22Rv1 (cell line): ENCODE data around the gene LENG9.

ENCODE experiments used
- H3K27ac ChIP-seq: fragments of 450-650 bp; 2 replicates; pipeline ENCODE4 v1.5.1; 2017
- ZFX ChIP-seq: fragments of 450-650 bp; IDR thresholded peaks from 2 replicates; pipeline ENCODE4 v1.6.1; 2017; ENCODE audit warnings: antibody characterized with exemption, borderline replicate concordance
- TF ChIP-seq, protein P1 (sequence below): fragments of 450-650 bp; IDR thresholded peaks from 2 replicates; pipeline ENCODE4 v1.5.1; 2017; ENCODE audit warnings: mild to moderate bottlenecking

Gene LENG9

DNA sequence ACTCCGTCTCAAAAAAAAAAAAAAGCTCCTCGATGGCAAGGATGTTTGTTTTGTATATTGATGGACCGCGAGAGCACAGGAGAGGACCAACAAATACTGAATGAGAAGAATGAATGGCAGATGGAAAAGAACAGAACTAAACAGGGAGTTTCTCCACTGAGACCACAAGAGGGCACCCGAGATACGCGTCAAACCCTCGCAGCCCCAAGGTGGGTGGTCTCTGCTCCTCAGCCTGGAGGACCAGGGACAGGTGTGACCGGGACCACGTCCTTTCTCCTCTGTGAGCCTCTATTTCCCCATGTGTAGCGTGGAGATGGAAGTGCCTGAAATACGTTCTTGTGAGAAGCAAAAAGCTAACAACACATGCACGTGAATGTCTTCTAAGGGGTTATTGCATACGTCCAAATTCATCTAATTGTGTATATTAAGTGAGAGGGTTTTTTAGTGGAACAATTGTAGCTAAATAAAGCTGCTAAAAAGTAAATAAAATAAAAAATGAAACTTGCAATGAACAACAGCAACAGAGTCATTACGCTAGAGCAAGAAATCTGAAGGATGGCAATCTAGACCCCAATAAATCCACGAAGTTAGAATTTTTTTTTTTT lies 17.9 kb upstream of the LENG9 start:
- no peak overlapping the region for H3K27ac ChIP-seq

DNA sequence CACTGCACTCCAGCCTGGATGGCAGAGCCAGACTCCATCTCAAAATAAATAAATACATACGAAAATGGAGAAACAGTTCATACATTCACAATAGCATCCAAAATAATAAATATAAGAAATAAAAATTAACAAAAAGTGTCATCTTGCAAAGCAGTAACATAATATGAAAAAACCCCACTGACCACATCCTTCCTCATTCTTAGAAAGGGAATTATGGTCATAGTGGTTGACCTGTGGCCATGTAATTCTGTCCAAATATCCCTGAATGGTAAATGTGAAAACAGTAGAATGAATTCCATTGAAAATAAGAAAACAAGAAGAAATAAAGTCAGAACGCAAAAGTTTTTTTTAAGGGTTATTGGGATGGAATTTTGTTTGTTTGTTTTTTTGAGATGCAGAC lies 16.5 kb upstream of the LENG9 start:
- TF ChIP-seq, protein P1, sequence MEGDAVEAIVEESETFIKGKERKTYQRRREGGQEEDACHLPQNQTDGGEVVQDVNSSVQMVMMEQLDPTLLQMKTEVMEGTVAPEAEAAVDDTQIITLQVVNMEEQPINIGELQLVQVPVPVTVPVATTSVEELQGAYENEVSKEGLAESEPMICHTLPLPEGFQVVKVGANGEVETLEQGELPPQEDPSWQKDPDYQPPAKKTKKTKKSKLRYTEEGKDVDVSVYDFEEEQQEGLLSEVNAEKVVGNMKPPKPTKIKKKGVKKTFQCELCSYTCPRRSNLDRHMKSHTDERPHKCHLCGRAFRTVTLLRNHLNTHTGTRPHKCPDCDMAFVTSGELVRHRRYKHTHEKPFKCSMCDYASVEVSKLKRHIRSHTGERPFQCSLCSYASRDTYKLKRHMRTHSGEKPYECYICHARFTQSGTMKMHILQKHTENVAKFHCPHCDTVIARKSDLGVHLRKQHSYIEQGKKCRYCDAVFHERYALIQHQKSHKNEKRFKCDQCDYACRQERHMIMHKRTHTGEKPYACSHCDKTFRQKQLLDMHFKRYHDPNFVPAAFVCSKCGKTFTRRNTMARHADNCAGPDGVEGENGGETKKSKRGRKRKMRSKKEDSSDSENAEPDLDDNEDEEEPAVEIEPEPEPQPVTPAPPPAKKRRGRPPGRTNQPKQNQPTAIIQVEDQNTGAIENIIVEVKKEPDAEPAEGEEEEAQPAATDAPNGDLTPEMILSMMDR = no peak
- no peak for TF ChIP-seq ZFX

More for the DNA sequence above, 17.9 kb upstream of the LENG9 start:
- TF ChIP-seq, protein P1 = peak; percentile 87
- TF ChIP-seq ZFX = no peak

DNA sequence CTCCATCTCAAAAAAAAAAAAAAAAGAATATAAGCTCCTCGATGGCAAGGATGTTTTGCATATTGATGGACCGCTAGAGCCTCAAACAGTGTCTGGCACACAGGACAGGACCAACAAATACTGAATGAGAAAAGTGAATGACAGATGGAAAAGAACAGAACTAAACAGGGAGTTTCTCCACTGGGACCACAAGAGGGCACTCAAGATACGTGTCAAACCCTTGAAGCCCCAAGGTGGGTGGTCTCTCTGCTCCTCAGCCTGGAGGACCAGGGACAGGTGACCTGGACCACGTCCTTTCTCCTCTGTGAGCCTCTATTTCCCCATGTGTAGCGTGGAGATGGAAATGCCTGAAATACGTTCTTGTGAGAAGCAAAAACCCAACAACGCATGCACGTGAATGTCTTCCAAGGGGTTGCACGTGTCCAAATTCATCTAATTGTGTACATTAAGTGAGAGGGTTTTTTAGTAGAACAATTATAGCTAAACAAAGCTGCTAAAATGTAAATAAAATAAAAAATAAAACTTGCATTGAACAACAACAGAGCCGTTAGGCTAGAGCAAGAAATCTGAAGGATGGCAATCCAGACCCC lies 15.2 kb upstream of the LENG9 start:
- TF ChIP-seq, protein P1 = peak; percentile 80
- no peak for TF ChIP-seq ZFX
- no peak overlapping the region for H3K27ac ChIP-seq

More for the DNA sequence above, 16.5 kb upstream of the LENG9 start:
- no peak overlapping the region for H3K27ac ChIP-seq

DNA sequence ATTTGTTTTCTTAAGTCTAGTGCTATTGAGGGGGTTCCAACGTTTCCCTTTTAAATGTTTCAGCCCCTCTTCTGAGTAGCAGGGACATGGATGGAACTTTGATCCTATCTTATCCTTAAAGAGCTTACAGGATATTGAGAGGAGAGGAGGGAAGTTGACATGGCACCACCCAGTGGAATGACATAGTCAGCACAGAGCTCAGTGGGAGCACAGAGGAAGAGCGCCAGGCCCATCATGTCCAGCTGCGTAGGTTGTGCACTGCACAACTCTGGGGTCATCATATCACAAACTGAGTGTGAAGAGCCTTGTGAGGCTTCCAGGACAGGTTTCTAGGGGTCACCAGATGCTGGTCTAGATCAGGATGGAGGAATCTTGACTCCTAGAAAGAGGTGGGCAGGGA lies 14.1 kb upstream of the LENG9 start:
- TF ChIP-seq, protein P1 = 0 out of 2 replicates have a peak, but pooled peaks have one; percentile 6
- TF ChIP-seq ZFX = no peak
- H3K27ac ChIP-seq = no peak overlapping the region

DNA sequence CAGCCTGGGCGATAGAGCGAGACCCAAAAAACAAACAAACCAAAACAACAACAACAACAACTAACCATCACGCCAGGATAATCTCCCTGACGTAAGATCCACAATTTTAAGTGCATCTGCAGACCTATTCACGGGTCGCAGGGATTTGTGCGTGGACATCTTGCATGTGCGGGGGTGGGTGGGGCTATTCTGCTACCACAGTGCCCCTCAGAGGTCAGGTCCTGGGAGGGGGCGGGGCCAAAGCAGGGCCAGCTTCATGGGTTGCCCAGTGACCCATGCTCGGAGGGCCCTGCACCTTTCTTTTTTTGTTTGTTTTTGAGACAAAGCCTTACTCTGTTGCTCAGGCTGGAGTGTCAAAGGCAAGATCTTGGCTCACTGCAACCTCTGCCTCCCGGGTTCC lies 12.1 kb upstream of the LENG9 start:
- no peak overlapping the region for H3K27ac ChIP-seq
- TF ChIP-seq, protein P1 = no peak
- no peak for TF ChIP-seq ZFX

DNA sequence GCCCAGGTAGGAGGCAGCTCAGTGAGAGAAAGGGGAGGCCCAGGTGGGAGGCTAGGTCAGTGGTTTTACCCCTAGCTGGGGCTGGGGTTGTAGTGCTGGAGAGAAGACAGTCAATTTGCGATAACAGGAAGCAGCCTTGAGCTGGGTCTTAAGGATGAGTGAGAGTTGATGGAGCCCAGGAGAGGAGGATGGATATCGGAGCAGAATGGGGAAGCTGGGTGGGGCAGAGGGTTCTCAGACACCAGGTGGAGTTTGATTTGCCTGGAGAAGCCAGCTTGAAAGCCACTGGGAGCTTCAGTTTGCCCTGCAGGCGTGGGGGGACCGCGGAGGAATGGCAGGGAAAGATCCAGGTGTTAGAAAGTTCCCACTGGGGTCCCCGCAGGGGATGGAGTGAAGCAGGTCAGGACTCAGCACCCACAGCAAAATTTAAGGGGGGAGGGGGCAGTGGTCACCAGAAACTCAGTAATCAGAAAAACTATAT lies 10.4 kb upstream of the LENG9 start:
- no peak overlapping the region for H3K27ac ChIP-seq
- TF ChIP-seq ZFX = no peak
- TF ChIP-seq, protein P1 = no peak
